GM13977 (cell line): ENCODE data around the gene IVD.

Experiments used
- DNase-seq: peaks from one replicate; pipeline ENCODE4 v3.0.0; 2012; ENCODE audit warnings: low spot score
- CTCF ChIP-seq: IDR thresholded peaks from 2 replicates; pipeline ENCODE4 v1.5.1; 2012; ENCODE audit warnings: mild to moderate bottlenecking, control low read depth; ENCODE audit not compliant: insufficient read depth; ENCODE audit errors: extremely low read depth, missing control alignments
- in situ Hi-C: fragments of 300-500 bp; cut with MboI; formaldehyde crosslinking; loops from one replicate; pipeline ENCODE4 v1.12.0; 2022; ENCODE audit warnings: low sequenced_read_pairs, low pct_unique_long_range_greater_than_20kb, mixed read lengths, inconsistent platforms; ENCODE audit not compliant: unreplicated experiment

Gene IVD

DNA sequence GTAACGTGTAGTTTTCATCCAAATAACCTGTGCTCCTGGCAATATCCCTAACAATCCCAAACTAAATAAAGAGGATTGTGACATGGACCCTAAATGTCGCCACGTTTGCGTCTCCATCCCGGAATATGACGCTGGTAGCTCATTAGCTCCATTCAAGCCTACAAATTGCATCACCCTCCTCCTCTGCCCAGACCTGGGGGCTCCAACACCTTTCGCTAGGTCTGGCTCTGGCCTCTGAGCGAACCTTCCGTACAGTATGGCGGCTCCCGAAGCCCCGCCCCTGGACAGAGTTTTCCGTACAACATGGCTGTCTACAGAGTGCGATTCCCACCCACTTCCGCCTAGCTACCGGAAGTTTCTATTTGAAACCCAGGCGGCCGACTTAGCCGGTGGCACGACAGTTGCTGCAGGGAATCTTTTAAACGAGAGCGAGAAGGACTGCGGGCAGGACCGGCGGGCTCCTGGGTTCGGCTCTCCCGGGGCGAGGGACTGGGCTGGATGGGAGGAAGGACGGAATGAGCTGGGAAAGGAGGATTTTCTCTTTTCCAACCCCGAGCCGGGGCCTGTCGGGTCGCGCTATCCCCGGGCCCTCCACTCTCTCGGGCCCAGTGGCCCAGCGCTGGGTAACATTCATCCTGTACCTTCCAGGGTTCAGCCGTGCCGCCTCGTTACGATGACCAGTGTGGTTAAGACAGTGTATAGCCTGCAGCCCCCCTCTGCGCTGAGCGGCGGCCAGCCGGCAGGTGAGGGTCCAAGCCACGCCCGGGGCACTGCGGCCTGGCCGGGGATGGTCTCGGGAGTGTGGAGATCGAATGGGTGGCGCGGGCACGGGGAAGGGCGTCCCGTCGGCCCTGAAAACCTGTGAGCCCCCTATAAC, 22.8 kb upstream of the IVD start, which contains the start of gene KNSTRN:
KNSTRN (plus strand) TSS at position 142 of the 877 bp plus-strand sequence; CDS start at position 257, 115 bp downstream.
- TF ChIP-seq CTCF = no peak
- peak; percentile 97 for DNase-seq
- in situ Hi-C loops = no loop called here

DNA sequence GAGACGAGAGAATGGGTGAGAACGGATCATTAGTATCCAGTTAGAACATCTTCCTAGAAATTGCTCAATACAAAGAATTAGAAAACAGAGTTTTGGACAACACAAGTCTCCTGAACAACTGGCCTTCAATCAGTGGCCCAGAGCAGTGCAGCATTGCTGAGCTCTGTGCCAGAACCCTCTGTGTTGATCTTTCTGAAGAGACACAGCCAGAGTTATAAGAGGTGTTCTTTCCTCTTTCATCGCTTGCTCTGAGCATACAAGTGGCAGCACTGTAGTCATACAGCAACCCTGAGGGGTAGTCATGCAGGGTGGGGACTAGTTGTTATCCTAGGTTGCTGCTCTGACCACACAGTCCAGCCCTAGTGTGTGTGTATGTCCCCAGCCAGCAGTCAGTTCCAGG, 19.1 kb upstream of the IVD start:
- in situ Hi-C loops = no loop called here
- no peak for DNase-seq
- TF ChIP-seq CTCF = no peak

GRCh38 chr15:40388941-40389823, 16.4 kb upstream of the IVD start:
- in situ Hi-C loops = no loop called here
- no peak for TF ChIP-seq CTCF
- DNase-seq = no peak

DNA sequence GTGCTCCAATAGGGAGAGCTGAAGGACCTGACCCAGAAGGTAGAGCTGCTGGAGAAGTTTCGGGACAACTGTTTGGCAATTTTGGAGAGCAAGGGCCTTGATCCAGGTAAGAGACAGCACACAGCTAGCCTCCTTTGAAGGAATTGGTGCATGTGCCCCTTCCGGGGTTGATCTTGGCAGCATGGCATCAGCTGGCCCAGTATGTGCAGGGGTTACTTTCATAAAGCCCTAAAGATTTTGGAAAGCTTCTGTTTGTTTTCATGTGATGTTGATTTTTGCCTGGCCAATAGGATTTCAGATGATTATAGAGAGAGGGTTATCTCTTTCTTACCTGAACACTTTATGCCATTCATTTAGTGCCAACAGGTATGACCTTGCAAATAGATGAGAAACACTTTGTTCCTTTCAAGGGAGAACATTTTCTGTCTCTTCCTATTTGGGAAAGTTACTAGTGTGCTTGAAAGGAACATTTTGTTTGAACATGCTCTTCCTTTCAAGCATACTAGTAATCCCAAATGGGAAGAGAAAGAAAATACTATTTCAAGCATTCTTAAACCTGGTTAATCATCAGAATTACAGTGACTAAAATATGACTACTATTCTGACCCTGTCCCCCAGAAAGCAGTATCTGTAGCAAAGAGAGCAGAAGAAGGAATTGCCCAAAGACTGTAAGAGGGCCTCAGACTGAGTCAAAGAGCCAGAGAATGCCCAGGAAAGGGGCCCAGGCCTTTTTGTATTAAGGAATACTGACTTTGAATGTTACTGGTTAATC, 15.6 kb upstream of the IVD start:
- TF ChIP-seq CTCF = no peak
- in situ Hi-C loops = no loop called here
- DNase-seq = no peak

DNA sequence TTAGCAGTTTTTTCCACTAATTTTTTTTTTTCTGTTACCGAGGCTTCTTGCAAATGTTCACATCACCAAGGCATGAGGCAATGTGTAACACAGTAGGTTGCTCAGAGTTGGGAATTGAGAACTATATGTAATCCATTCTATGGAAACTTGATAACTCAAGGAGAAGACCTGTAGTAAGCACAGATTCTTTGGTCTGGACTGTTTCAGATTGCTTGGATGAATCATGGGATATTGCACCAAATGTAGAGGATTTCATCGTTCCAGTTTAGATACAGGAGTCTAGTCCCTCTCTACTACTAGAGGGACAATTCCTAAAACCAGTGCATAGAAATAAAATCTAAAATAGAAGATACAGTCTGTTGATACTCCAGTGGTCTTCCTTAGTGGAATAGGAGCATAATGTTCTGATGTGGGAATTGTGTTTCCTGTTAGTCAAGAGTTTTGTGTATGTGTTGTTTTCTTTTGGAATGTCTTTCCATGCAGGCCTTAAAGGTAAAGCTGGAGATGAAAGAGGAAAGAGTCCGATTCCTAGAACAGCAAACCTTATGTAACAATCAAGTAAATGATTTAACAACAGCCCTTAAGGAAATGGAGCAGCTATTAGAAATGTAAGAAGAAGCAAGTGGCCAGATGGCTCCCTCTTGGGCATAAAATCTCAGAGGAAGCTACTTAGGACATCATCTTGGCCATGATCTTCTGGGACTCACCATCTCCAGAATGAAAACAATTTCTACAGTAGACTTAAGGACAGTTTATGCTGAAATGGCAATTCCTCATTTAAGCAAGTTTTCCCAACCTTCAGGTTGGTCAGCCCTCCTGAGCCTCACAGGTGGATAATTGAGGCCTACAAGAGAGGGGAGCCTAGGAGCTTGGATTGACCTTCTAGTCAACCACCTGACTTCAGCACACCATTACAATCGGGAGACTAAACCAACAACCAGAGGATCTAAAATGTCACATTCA, 12.3 kb upstream of the IVD start:
- no peak for DNase-seq
- in situ Hi-C loops = no loop called here
- no peak for TF ChIP-seq CTCF
